Neural progenitor cell (in vitro differentiated cells): Measurements from ENCODE around the gene LRP5.

Experiments
- CTCF ChIP-seq: fragments of 200-600 bp; sonication (generic); IDR thresholded peaks from 2 replicates; pipeline ENCODE4 v1.5.1; 2017; ENCODE audit warnings: antibody characterized with exemption, mild to moderate bottlenecking
- EZH2 ChIP-seq: fragments of 200-600 bp; sonication (generic); IDR thresholded peaks from 2 replicates; pipeline ENCODE4 v1.6.1; 2017; ENCODE audit warnings: antibody characterized with exemption, mild to moderate bottlenecking, moderate library complexity

- TF ChIP-seq CTCF, result no peak
- TF ChIP-seq EZH2, result no peak
These were observed 23.3 kb downstream of the LRP5 start for GRCh38 chr11:68335683-68336082.
